Mesenchymal stem cell (in vitro differentiated cells and primary cell): ENCODE data around the gene PRKAA1.

Experiments used
- DNase-seq: peaks from one replicate; pipeline ENCODE4 v3.0.0-alpha.2; 2013
- H2AFZ ChIP-seq: one replicate; pipeline ENCODE4 v1.6.1; 2013; ENCODE audit warnings: low read depth, mild to moderate bottlenecking, control low read depth, inconsistent platforms, low read length, moderate library complexity
- H2AK5ac ChIP-seq: 2 replicates; pipeline ENCODE4 v1.6.1; 2013; ENCODE audit warnings: low read length, moderate library complexity, mild to moderate bottlenecking, inconsistent platforms; ENCODE audit not compliant: severe bottlenecking
- H2BK120ac ChIP-seq: one replicate; pipeline ENCODE4 v1.6.1; 2013; ENCODE audit warnings: low read depth, mild to moderate bottlenecking, inconsistent platforms, low read length, moderate library complexity
- H2BK12ac ChIP-seq, 2 experiments: one replicate each; pipeline ENCODE4 v1.6.1; 2013; ENCODE audit warnings: inconsistent platforms in 2 of 2, low read length in 2 of 2, mild to moderate bottlenecking in 2 of 2, moderate library complexity in 2 of 2, control low read depth in 1 of 2
- H2BK15ac ChIP-seq: one replicate; pipeline ENCODE4 v1.6.1; 2013; ENCODE audit warnings: mild to moderate bottlenecking, low read depth, inconsistent platforms; ENCODE audit not compliant: poor library complexity, severe bottlenecking
- H2BK5ac ChIP-seq: 2 replicates; pipeline ENCODE4 v1.6.1; 2013; ENCODE audit warnings: low read depth, mild to moderate bottlenecking, low read length, control low read depth, inconsistent platforms; ENCODE audit not compliant: poor library complexity, severe bottlenecking
- H3K14ac ChIP-seq, 2 experiments: one replicate each; pipeline ENCODE4 v1.6.1; 2013; ENCODE audit warnings: inconsistent platforms in 2 of 2, low read length in 2 of 2, control low read depth in 1 of 2, mild to moderate bottlenecking in 1 of 2, moderate library complexity in 1 of 2
- H3K18ac ChIP-seq, 2 experiments: one replicate each; pipeline ENCODE4 v1.6.1; 2013; ENCODE audit warnings: inconsistent platforms in 2 of 2, low read length in 2 of 2, control low read depth in 1 of 2, low read depth in 1 of 2, mild to moderate bottlenecking in 1 of 2
- H3K23ac ChIP-seq, 2 experiments: one replicate each; pipeline ENCODE4 v1.6.1; 2013; ENCODE audit warnings: inconsistent platforms in 2 of 2, low read length in 2 of 2, mild to moderate bottlenecking in 2 of 2, moderate library complexity in 2 of 2, control low read depth in 1 of 2
- H3K27ac ChIP-seq: 2 replicates; pipeline ENCODE4 v1.5.1; 2013; ENCODE audit warnings: mild to moderate bottlenecking, moderate library complexity, low read length, control low read depth, inconsistent platforms; ENCODE audit not compliant: poor library complexity, severe bottlenecking
- H3K27me3 ChIP-seq, 2 experiments: 2 replicates each; pipeline versions ENCODE4 v1.6.1 to v1.7.0; 2013; ENCODE audit warnings: low read length in 2 of 2, mild to moderate bottlenecking in 2 of 2, moderate library complexity in 2 of 2, control low read depth in 1 of 2, inconsistent platforms in 1 of 2; ENCODE audit not compliant: control insufficient read depth in 1 of 2, insufficient read depth in 1 of 2
- H3K36me3 ChIP-seq, 2 experiments: 2 replicates each; pipeline versions ENCODE4 v1.6.1 to v1.7.0; 2013; ENCODE audit warnings: low read length in 2 of 2, control low read depth in 1 of 2, inconsistent platforms in 1 of 2, low read depth in 1 of 2, mild to moderate bottlenecking in 1 of 2; ENCODE audit not compliant: insufficient read depth in 2 of 2, control insufficient read depth in 1 of 2
- H3K4ac ChIP-seq, 2 experiments: one replicate each; pipeline ENCODE4 v1.6.1; 2013; ENCODE audit warnings: inconsistent platforms in 2 of 2, low read length in 2 of 2, mild to moderate bottlenecking in 2 of 2, moderate library complexity in 2 of 2, control low read depth in 1 of 2, low read depth in 1 of 2
- H3K4me1 ChIP-seq: 2 replicates; pipeline ENCODE4 v1.6.1; 2013; ENCODE audit warnings: low read depth, low read length, control low read depth; ENCODE audit not compliant: control insufficient read depth, insufficient read depth
- H3K4me2 ChIP-seq: 2 replicates; pipeline ENCODE4 v1.6.1; 2013; ENCODE audit warnings: low read length, mild to moderate bottlenecking, inconsistent platforms; ENCODE audit not compliant: poor library complexity, severe bottlenecking
- H3K4me3 ChIP-seq, 2 experiments: 2 replicates each; pipeline versions ENCODE4 v1.5.1 to v1.7.0; 2013; ENCODE audit warnings: low read length in 2 of 2, mild to moderate bottlenecking in 2 of 2, control low read depth in 1 of 2, low read depth in 1 of 2; ENCODE audit not compliant: insufficient read depth in 1 of 2
- H3K79me1 ChIP-seq: replicated peaks from 2 replicates; pipeline ENCODE4 v1.6.1; 2013; ENCODE audit warnings: mild to moderate bottlenecking, control low read depth, low read length, inconsistent platforms; ENCODE audit not compliant: poor library complexity, severe bottlenecking
- H3K9ac ChIP-seq: 2 replicates; pipeline ENCODE4 v1.7.0; 2013; ENCODE audit warnings: mild to moderate bottlenecking, low read length, moderate library complexity
- H3K9me3 ChIP-seq: 2 replicates; pipeline ENCODE4 v1.7.0; 2013; ENCODE audit warnings: mild to moderate bottlenecking, low read length; ENCODE audit not compliant: control insufficient read depth
- H4K8ac ChIP-seq: one replicate; pipeline ENCODE4 v1.6.1; 2013; ENCODE audit warnings: inconsistent platforms, mild to moderate bottlenecking, low read length, moderate library complexity
- H4K91ac ChIP-seq: one replicate; pipeline ENCODE4 v1.6.1; 2013; ENCODE audit warnings: mild to moderate bottlenecking, low read length, inconsistent platforms
- WGBS: methylation state at CpG from one replicate; pipeline ENCODE4 v1.1.7; 2013; ENCODE audit warnings: mixed read lengths; 5-methylcytosine and 5-hydroxymethylcytosine counted together

PRKAA1 gene

GRCh38 chr5:40829748-40830533 is 31.8 kb upstream of the PRKAA1 start:
- no peak for DNase-seq
- Histone ChIP-seq H3K4me1 (peaks cover 3% of the 10 kb centered on the region), H3K23ac (no peak overlapping the region), H3K18ac (no peak overlapping the region), H3K9ac (no peak overlapping the region), H2BK120ac (no peak overlapping the region), H4K8ac (peak overlapping the region; percentile 64), H3K9me3 (no peaks in the 10 kb centered on the region), H3K4me2 (no peak overlapping the region), H2AK5ac (no peak overlapping the region), H2BK15ac (no peak overlapping the region), H3K27me3 (no peaks in the 10 kb centered on the region), H3K14ac (no peak overlapping the region), H3K36me3 (peaks cover 39 to 91% of the 10 kb centered on the region in 2 experiments), H3K27ac (no peak overlapping the region), H3K4me3 (no peak overlapping the region), H4K91ac (no peak overlapping the region), H2BK12ac (no peak overlapping the region), H2BK5ac (no peak overlapping the region), H3K4ac (no peak overlapping the region), H2AFZ (no peak overlapping the region), H3K79me1 (peaks cover 8% of the 10 kb centered on the region)
- WGBS, result 96% methylated on average over 5 of the region's 13 CpGs

GRCh38 chr5:40828690-40829661 is 30.8 kb upstream of the PRKAA1 start:
- Histone ChIP-seq H3K79me1 (peaks cover 8% of the 10 kb centered on the region), H3K4me1 (peaks cover 3% of the 10 kb centered on the region), H3K27ac (no peak overlapping the region), H4K91ac (no peak overlapping the region), H3K23ac (no peak overlapping the region), H3K27me3 (no peaks in the 10 kb centered on the region), H3K18ac (no peak overlapping the region), H3K4me2 (no peak overlapping the region), H2BK120ac (no peak overlapping the region), H2AFZ (no peak overlapping the region), H3K9me3 (no peaks in the 10 kb centered on the region), H2AK5ac (no peak overlapping the region), H3K4me3 (no peak overlapping the region), H3K4ac (no peak overlapping the region), H4K8ac (no peak overlapping the region), H2BK5ac (no peak overlapping the region), H3K36me3 (peaks cover 39 to 87% of the 10 kb centered on the region in 2 experiments), H2BK12ac (no peak overlapping the region), H2BK15ac (no peak overlapping the region), H3K9ac (peak overlapping the region; percentile 40), H3K14ac (no peak overlapping the region)
- 97% methylated on average over 3 of the region's 3 CpGs for WGBS
- DNase-seq, result no peak

- H4K8ac ChIP-seq, result no peak overlapping the region
- no peak overlapping the region for H2BK15ac ChIP-seq
- no peak overlapping the region for H3K4me2 ChIP-seq
- H3K27me3 ChIP-seq, result no peaks in the 10 kb centered on the region
- no peak overlapping the region for H2BK12ac ChIP-seq
- H3K27ac ChIP-seq, result no peak overlapping the region
- H3K4me3 ChIP-seq, result no peak overlapping the region
- H2AFZ ChIP-seq, result no peak overlapping the region
- H4K91ac ChIP-seq, result no peak overlapping the region
- H2BK120ac ChIP-seq, result no peak overlapping the region
- no peak overlapping the region for H3K18ac ChIP-seq
- DNase-seq, result no peak
- no peak overlapping the region for H2AK5ac ChIP-seq
- no peak overlapping the region for H3K14ac ChIP-seq
- peaks cover 8% of the 10 kb centered on the region for H3K79me1 ChIP-seq
- 94% methylated on average over 3 of the region's 3 CpGs for WGBS
- peaks cover 36 to 78% of the 10 kb centered on the region in 2 experiments for H3K36me3 ChIP-seq
- H3K9me3 ChIP-seq, result no peaks in the 10 kb centered on the region
- H2BK5ac ChIP-seq, result no peak overlapping the region
- H3K4me1 ChIP-seq, result peaks cover 1% of the 10 kb centered on the region
- H3K9ac ChIP-seq, result peak overlapping the region; percentile 40
- H3K4ac ChIP-seq, result no peak overlapping the region
- no peak overlapping the region for H3K23ac ChIP-seq
Measured at GRCh38 chr5:40828021-40828631, 30.0 kb upstream of the PRKAA1 start.
